Activated CD4-positive, alpha-beta T cell treated with anti-CD3 and anti-CD28 coated beads for 1 hour (primary cell): ENCODE results near the gene MMP12.
"Not testable (repeated sequence)": the region's sequence is repeated elsewhere in the genome, so short reads cannot be mapped to it uniquely, and the experiment has no call there.

Experiments used
- DNase-seq: peaks from one replicate; pipeline ENCODE4 v3.0.0-alpha.2; 2020

Gene MMP12

GRCh38 chr11:102874852-102875251, at the start of gene MMP12:
TSS of gene MMP12 (minus strand) at chr11:102874982. CDS start at chr11:102874937, 45 bp downstream.
- DNase-seq: no peak

- DNase-seq: no peak
These were observed 46.9 kb upstream of the MMP12 start for GRCh38 chr11:102921587-102922220.

GRCh38 chr11:102920118-102920684, 45.4 kb upstream of the MMP12 start:
- DNase-seq: no peak

GRCh38 chr11:102915044-102915375, 40.2 kb upstream of the MMP12 start:
- no peak for DNase-seq

GRCh38 chr11:102914238-102915043, 39.7 kb upstream of the MMP12 start:
- no peak for DNase-seq

GRCh38 chr11:102912482-102912830, 37.7 kb upstream of the MMP12 start:
- DNase-seq: no peak

GRCh38 chr11:102911758-102912481, 37.1 kb upstream of the MMP12 start:
- no peak for DNase-seq

- not testable (repeated sequence) for DNase-seq
These were observed 31.1 kb upstream of the MMP12 start for GRCh38 chr11:102905848-102906247.

- not testable (repeated sequence) for DNase-seq
These were observed 29.1 kb upstream of the MMP12 start for GRCh38 chr11:102903895-102904294.

GRCh38 chr11:102900346-102900745, 25.6 kb upstream of the MMP12 start:
- no peak for DNase-seq

GRCh38 chr11:102891736-102892135, 17.0 kb upstream of the MMP12 start:
- no peak for DNase-seq

- DNase-seq: no peak
These were observed 12.2 kb upstream of the MMP12 start for GRCh38 chr11:102886999-102887398.

- no peak for DNase-seq
These were observed 8.4 kb upstream of the MMP12 start for GRCh38 chr11:102883141-102883540.

- no peak for DNase-seq
These were observed 7.7 kb upstream of the MMP12 start for GRCh38 chr11:102882389-102883024.

GRCh38 chr11:102879801-102880200, 5.0 kb upstream of the MMP12 start:
- DNase-seq: no peak

GRCh38 chr11:102878595-102878994, 3.8 kb upstream of the MMP12 start:
- no peak for DNase-seq

- not testable (repeated sequence) for DNase-seq
These were observed 5.3 kb downstream of the MMP12 start for GRCh38 chr11:102869354-102869964.

GRCh38 chr11:102868339-102868738, 6.4 kb downstream of the MMP12 start:
- no peak for DNase-seq

GRCh38 chr11:102864724-102865123, 10.1 kb downstream of the MMP12 start:
- no peak for DNase-seq

GRCh38 chr11:102853956-102854355, 20.8 kb downstream of the MMP12 start:
- no peak for DNase-seq

- no peak for DNase-seq
These were observed 21.7 kb downstream of the MMP12 start for GRCh38 chr11:102853055-102853454.

GRCh38 chr11:102850973-102851745, 23.6 kb downstream of the MMP12 start:
- DNase-seq: no peak
